Lung (tissue), 12 donors: Measurements from ENCODE around the gene PIP5K1C. TPM values are rescaled to one million over a fixed set of nuclear protein-coding genes. Genes with fewer than 3 reads are reported as not detected.
"Not testable (repeated sequence)": the region's sequence is repeated elsewhere in the genome, so short reads cannot be mapped to it uniquely, and the experiment has no call there.

Experiments used
- ATAC-seq: fragments of 200-7000 bp; cut with Tn5 transposase; one replicate; pipeline ENCODE4 v1.9.1; 2020; ENCODE audit warnings: moderate number of reproducible peaks; ENCODE audit not compliant: insufficient read depth, low FRiP score
- DNase-seq, 3 donors: peaks; one replicate each; pipeline ENCODE4 v3.0.0-alpha.2; 2013 to 2017
- H3K27ac ChIP-seq, 2 donors: one replicate each; pipeline ENCODE4 v1.5.1; 2013; ENCODE audit warnings: mild to moderate bottlenecking in 2 of 2, moderate library complexity in 2 of 2, control low read depth in 1 of 2, inconsistent platforms in 1 of 2, low read depth in 1 of 2, low read length in 1 of 2
- H3K27me3 ChIP-seq, 3 donors: one replicate each; pipeline ENCODE4 v1.5.1; 2013; ENCODE audit warnings: low read length in 2 of 3; ENCODE audit not compliant: control insufficient read depth in 3 of 3, insufficient read depth in 3 of 3
- H3K36me3 ChIP-seq, 4 donors: one replicate each; pipeline ENCODE4 v1.5.1; 2013; ENCODE audit warnings: low read length in 4 of 4, mild to moderate bottlenecking in 1 of 4, moderate library complexity in 1 of 4; ENCODE audit not compliant: control insufficient read depth in 4 of 4, insufficient read depth in 4 of 4
- H3K4me1 ChIP-seq, 5 donors: one replicate each; pipeline ENCODE4 v1.5.1; 2013; ENCODE audit warnings: low read length in 5 of 5, mild to moderate bottlenecking in 2 of 5, moderate library complexity in 1 of 5; ENCODE audit not compliant: control insufficient read depth in 5 of 5, insufficient read depth in 5 of 5
- H3K4me3 ChIP-seq: one replicate; pipeline ENCODE4 v1.5.1; 2013; ENCODE audit warnings: mild to moderate bottlenecking, control low read depth, moderate library complexity
- H3K9ac ChIP-seq, 2 donors: one replicate each; pipeline ENCODE4 v1.5.1; 2013; ENCODE audit warnings: low read length in 2 of 2, control low read depth in 1 of 2; ENCODE audit not compliant: insufficient read depth in 1 of 2
- H3K9me3 ChIP-seq, 4 donors: one replicate each; pipeline ENCODE4 v1.5.1; 2013; ENCODE audit warnings: low read length in 3 of 4, mild to moderate bottlenecking in 1 of 4, moderate library complexity in 1 of 4; ENCODE audit not compliant: control insufficient read depth in 4 of 4, insufficient read depth in 3 of 4
- CTCF ChIP-seq: IDR thresholded peaks from 2 replicates; pipeline ENCODE4 v1.5.1; 2012; ENCODE audit warnings: mild to moderate bottlenecking; ENCODE audit errors: control extremely low read depth, extremely low read depth
- WGBS, 2 donors: extraction: QIAGEN DNeasy Blood & Tissue Kit; methylation state at CpG; one replicate each; pipeline ENCODE4 v1.1.7; 2013; 5-methylcytosine and 5-hydroxymethylcytosine counted together
- polyA plus RNA-seq, 2 donors: library from polyadenylated mRNA; stranded (reverse); fragments of 200-250 nt; gene quantifications; one replicate each; pipeline ENCODE4 v1.2.1, GENCODE V29; 2013
- total RNA-seq, 2 donors: library from RNA; depleted of rRNA in 1 of 2; stranded (reverse); fragments of >200 nt in 1 of 2; gene quantifications; one replicate each; pipeline ENCODE4 v1.2.1, GENCODE V29; 2014 to 2021
- donor health status: control.
- donor health status: control.
- donor health status: Bipolar disorder and iron deficiency.
- donor health status: healthy.
- donor health status: DM: yes; HTN: yes; CAD: no.

Gene PIP5K1C
- total and polyA plus RNA-seq, 4 donors = 16.3 to 39.4 (median 20.5) TPM

- peaks cover 0 to 3% (median 0%) of the 10 kb centered on the region in 5 donors for H3K4me1 ChIP-seq
- DNase-seq = no peak
- peak within 1 kb of the TSS; percentile 25 for H3K4me3 ChIP-seq
- H3K27ac ChIP-seq = no peak within 1 kb of the TSS
- no peaks in the 10 kb centered on the region for H3K9me3 ChIP-seq
- WGBS, 2 donors = 2 to 4% methylated on average over 55 to 84 of the region's 84 CpGs
- TF ChIP-seq CTCF = no peak
- H3K36me3 ChIP-seq = no peaks in the 10 kb centered on the region
- H3K9ac ChIP-seq = no peak within 1 kb of the TSS
- peaks cover 0 to 9% (median 0%) of the 10 kb centered on the region in 3 donors for H3K27me3 ChIP-seq
- ATAC-seq = no peak
Observed at GRCh38 chr19:3585301-3586126, 114.8 kb downstream of the PIP5K1C start, which contains the start of gene GIPC3. GIPC3 (plus strand) TSS chr19:3585478; CDS start chr19:3585598, 120 bp downstream.

- H3K27me3 ChIP-seq, H3K9ac ChIP-seq, H3K27ac ChIP-seq, H3K9me3 ChIP-seq, DNase-seq, ATAC-seq, H3K4me3 ChIP-seq, H3K36me3 ChIP-seq: not testable (repeated sequence)
- 89 to 96% methylated on average over 15 of the region's 15 CpGs for WGBS, 2 donors
- H3K4me1 ChIP-seq = peaks cover 0 to 16% (median 0%) of the 10 kb centered on the region in 5 donors
Observed at GRCh38 chr19:3584036-3584802, 116.0 kb downstream of the PIP5K1C start.

GRCh38 chr19:3581792-3582191, 118.5 kb downstream of the PIP5K1C start:
- not testable (repeated sequence) for ATAC-seq, H3K36me3 ChIP-seq, H3K27ac ChIP-seq, H3K4me3 ChIP-seq, H3K27me3 ChIP-seq, DNase-seq, H3K9ac ChIP-seq, H3K9me3 ChIP-seq
- peaks cover 0 to 20% (median 0%) of the 10 kb centered on the region in 5 donors for H3K4me1 ChIP-seq
- 86 to 89% methylated on average over 4 of the region's 4 CpGs for WGBS, 2 donors

Other genes with a start within 250 kb of the PIP5K1C start
- gene SMIM24, start 219.9 kb downstream of the PIP5K1C start, total RNA-seq = under 1 TPM in 1 of 2 donors, not detected in 1; 0.15 TPM
- under 1 TPM; 0.10 to 0.22 TPM for gene SMIM24, start 219.9 kb downstream of the PIP5K1C start, polyA plus RNA-seq
- gene SMIM44, start 217.0 kb downstream of the PIP5K1C start, total RNA-seq = not detected
- gene SMIM44, start 217.0 kb downstream of the PIP5K1C start, polyA plus RNA-seq = not detected
- gene DOHH, start 199.8 kb downstream of the PIP5K1C start, total RNA-seq = 10 to 100 TPM in 1 of 2 donors, 1 to 10 TPM in 1; 7.8 to 18.5 TPM
- gene DOHH, start 199.8 kb downstream of the PIP5K1C start, polyA plus RNA-seq = 10 to 100 TPM; 20.1 to 21.5 TPM
- gene FZR1, start 194.2 kb downstream of the PIP5K1C start, total RNA-seq = 10 to 100 TPM; 35.7 to 45.8 TPM
- 10 to 100 TPM; 20.0 to 21.0 TPM for gene FZR1, start 194.2 kb downstream of the PIP5K1C start, polyA plus RNA-seq
- gene TEKTIP1, start 161.3 kb downstream of the PIP5K1C start, total RNA-seq = 1 to 10 TPM in 1 of 2 donors, under 1 TPM in 1; 0.74 to 5.8 TPM
- 1 to 10 TPM in 1 of 2 donors, under 1 TPM in 1; 0.20 to 1.1 TPM for gene TEKTIP1, start 161.3 kb downstream of the PIP5K1C start, polyA plus RNA-seq
- gene MFSD12, start 142.9 kb downstream of the PIP5K1C start, total RNA-seq = 10 to 100 TPM; 25.5 to 78.4 TPM
- gene MFSD12, start 142.9 kb downstream of the PIP5K1C start, polyA plus RNA-seq = 10 to 100 TPM; 60.0 to 64.4 TPM
- gene HMG20B, start 127.5 kb downstream of the PIP5K1C start, total RNA-seq = 10 to 100 TPM; 60.2 to 91.3 TPM
- 10 to 100 TPM; 51.1 to 93.4 TPM for gene HMG20B, start 127.5 kb downstream of the PIP5K1C start, polyA plus RNA-seq
- 1 to 10 TPM; 1.9 to 2.1 TPM for gene GIPC3, start 115.0 kb downstream of the PIP5K1C start, total RNA-seq
- 1 to 10 TPM; 1.6 to 1.8 TPM for gene GIPC3, start 115.0 kb downstream of the PIP5K1C start, polyA plus RNA-seq
- gene TBXA2R, start 93.6 kb downstream of the PIP5K1C start, total RNA-seq = 1 to 10 TPM; 2.8 to 7.6 TPM
- gene TBXA2R, start 93.6 kb downstream of the PIP5K1C start, polyA plus RNA-seq = 1 to 10 TPM; 2.5 to 4.3 TPM
- 10 to 100 TPM; 18.4 to 23.4 TPM for gene CACTIN, start 73.7 kb downstream of the PIP5K1C start, total RNA-seq
- gene CACTIN, start 73.7 kb downstream of the PIP5K1C start, polyA plus RNA-seq = 10 to 100 TPM; 16.7 to 19.1 TPM
- gene TJP3, start 7.9 kb upstream of the PIP5K1C start, total RNA-seq = 10 to 100 TPM; 42.8 to 56.4 TPM
- 10 to 100 TPM; 18.4 to 57.8 TPM for gene TJP3, start 7.9 kb upstream of the PIP5K1C start, polyA plus RNA-seq
- gene APBA3, start 61.2 kb upstream of the PIP5K1C start, total RNA-seq = 10 to 100 TPM; 18.4 to 38.0 TPM
- 10 to 100 TPM; 16.5 to 26.8 TPM for gene APBA3, start 61.2 kb upstream of the PIP5K1C start, polyA plus RNA-seq
- 10 to 100 TPM; 28.9 to 64.1 TPM for gene MRPL54, start 62.2 kb upstream of the PIP5K1C start, total RNA-seq
- gene MRPL54, start 62.2 kb upstream of the PIP5K1C start, polyA plus RNA-seq = 100 to 1,000 TPM in 1 of 2 donors, 10 to 100 TPM in 1; 63.5 to 137 TPM
- not detected for gene RAX2, start 71.8 kb upstream of the PIP5K1C start, total RNA-seq
- under 1 TPM in 1 of 2 donors, not detected in 1; 0.01 TPM for gene RAX2, start 71.8 kb upstream of the PIP5K1C start, polyA plus RNA-seq
- 1 to 10 TPM; 3.8 to 6.0 TPM for gene MATK, start 85.9 kb upstream of the PIP5K1C start, total RNA-seq
- gene MATK, start 85.9 kb upstream of the PIP5K1C start, polyA plus RNA-seq = 10 to 100 TPM in 1 of 2 donors, 1 to 10 TPM in 1; 6.7 to 20.0 TPM
- under 1 TPM; 0.21 to 0.34 TPM for gene ZFR2, start 168.6 kb upstream of the PIP5K1C start, total RNA-seq
- under 1 TPM; 0.05 to 0.16 TPM for gene ZFR2, start 168.6 kb upstream of the PIP5K1C start, polyA plus RNA-seq
- under 1 TPM in 1 of 2 donors, not detected in 1; 0.09 TPM for gene ATCAY, start 180.2 kb upstream of the PIP5K1C start, total RNA-seq
- under 1 TPM in 1 of 2 donors, not detected in 1; under 0.01 TPM for gene ATCAY, start 180.2 kb upstream of the PIP5K1C start, polyA plus RNA-seq
- 1 to 10 TPM in 1 of 2 donors, not detected in 1; 1.0 TPM for gene NMRK2, start 232.6 kb upstream of the PIP5K1C start, total RNA-seq
- under 1 TPM; 0.13 to 0.26 TPM for gene NMRK2, start 232.6 kb upstream of the PIP5K1C start, polyA plus RNA-seq